ENCODE results near the gene SIAH2. TPM values are rescaled to one million over a fixed set of nuclear protein-coding genes. Genes with fewer than 3 reads are reported as not detected.

SIAH2 gene
- polyA plus RNA-seq, 3 donors from 2014 or later: 22.7 to 29.1 (median 25.5) TPM

GRCh38 chr3:150729682-150730360 lies 33.1 kb downstream of the SIAH2 start:
- Mint-ChIP-seq H3K27ac (no peak overlapping the region), H3K27me3 (ENCODE audit: low read depth in 3 of 3) (no peaks in the 10 kb centered on the region), H3K36me3 (peaks cover 5 to 8% (median 6%) of the 10 kb centered on the region in 3 donors), H3K4me3 (no peak overlapping the region), H3K9me3 (no peaks in the 10 kb centered on the region), H3K4me1 (no peaks in the 10 kb centered on the region)
- DNase-seq: no peak

- Mint-ChIP-seq H3K27me3 (ENCODE audit: low read depth in 3 of 3) (no peaks in the 10 kb centered on the region), H3K36me3 (peaks cover 5 to 8% (median 6%) of the 10 kb centered on the region in 3 donors), H3K4me3 (no peak overlapping the region), H3K4me1 (no peaks in the 10 kb centered on the region), H3K27ac (no peak overlapping the region), H3K9me3 (no peaks in the 10 kb centered on the region)
- DNase-seq: no peak
Observed at GRCh38 chr3:150727653-150728502, 35.1 kb downstream of the SIAH2 start.

GRCh38 chr3:150725548-150725947 lies 37.4 kb downstream of the SIAH2 start:
- H3K36me3 Mint-ChIP-seq: peaks cover 0 to 8% (median 5%) of the 10 kb centered on the region in 3 donors
- no peak for DNase-seq
- no peaks in the 10 kb centered on the region for H3K27me3 Mint-ChIP-seq (ENCODE audit: low read depth in 3 of 3)
- no peak overlapping the region for H3K27ac Mint-ChIP-seq
- H3K4me3 Mint-ChIP-seq: no peak overlapping the region
- no peaks in the 10 kb centered on the region for H3K9me3 Mint-ChIP-seq
- peaks cover 5 to 7% of the 10 kb centered on the region in 2 donors for H3K4me1 Mint-ChIP-seq

DNA sequence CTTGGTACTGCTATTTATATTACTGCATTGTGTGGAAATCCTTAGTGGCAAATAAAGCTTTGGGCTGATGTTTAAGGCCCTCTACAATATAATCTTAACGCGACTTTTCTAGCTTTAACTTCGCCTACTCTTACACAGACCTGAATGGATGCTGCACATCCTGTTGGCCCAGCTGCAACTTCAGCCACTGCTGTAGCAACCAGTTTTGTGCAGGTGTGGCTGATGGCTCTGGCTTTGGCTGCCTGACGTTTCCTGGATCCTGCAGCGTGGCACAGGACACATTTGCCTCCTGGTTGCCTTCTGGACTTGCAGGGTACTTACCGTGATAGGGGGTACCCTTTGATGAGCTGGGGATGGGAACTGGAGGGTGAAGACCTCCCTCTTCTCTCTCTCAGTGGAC lies 39.0 kb downstream of the SIAH2 start:
- Mint-ChIP-seq H3K27ac (no peak overlapping the region), H3K4me3 (no peak overlapping the region), H3K4me1 (peaks cover 5 to 7% of the 10 kb centered on the region in 2 donors), H3K27me3 (ENCODE audit: low read depth in 3 of 3) (no peaks in the 10 kb centered on the region), H3K36me3 (peaks cover 5 to 9% (median 8%) of the 10 kb centered on the region in 3 donors), H3K9me3 (no peaks in the 10 kb centered on the region)
- no peak for DNase-seq

GRCh38 chr3:150722267-150722666 lies 40.7 kb downstream of the SIAH2 start:
- Mint-ChIP-seq H3K36me3 (peaks cover 5 to 9% (median 8%) of the 10 kb centered on the region in 3 donors), H3K9me3 (no peaks in the 10 kb centered on the region)
- DNase-seq: no peak

GRCh38 chr3:150721285-150722130 lies 41.5 kb downstream of the SIAH2 start:
- Mint-ChIP-seq H3K27me3 (ENCODE audit: low read depth in 3 of 3) (no peaks in the 10 kb centered on the region), H3K9me3 (no peaks in the 10 kb centered on the region), H3K4me3 (no peak overlapping the region), H3K36me3 (peaks cover 5 to 8% (median 6%) of the 10 kb centered on the region in 3 donors), H3K27ac (no peak overlapping the region), H3K4me1 (peaks cover 5 to 7% of the 10 kb centered on the region in 2 donors)
- DNase-seq: peak; percentile 58 to 69 (median 63)

More at GRCh38 chr3:150722267-150722666, 40.7 kb downstream of the SIAH2 start:
- no peaks in the 10 kb centered on the region for H3K27me3 Mint-ChIP-seq (ENCODE audit: low read depth in 3 of 3)
- H3K27ac Mint-ChIP-seq: no peak overlapping the region
- no peak overlapping the region for H3K4me3 Mint-ChIP-seq
- H3K4me1 Mint-ChIP-seq: peaks cover 5 to 7% of the 10 kb centered on the region in 2 donors

- Mint-ChIP-seq H3K4me1 (peaks cover 5 to 7% of the 10 kb centered on the region in 2 donors), H3K27me3 (ENCODE audit: low read depth in 3 of 3) (peaks cover 0 to under 1% (median 0%) of the 10 kb centered on the region in 3 donors), H3K4me3 (no peak overlapping the region), H3K9me3 (peaks cover 0 to 2% (median 0%) of the 10 kb centered on the region in 6 donors), H3K36me3 (peaks cover 5 to 9% (median 5%) of the 10 kb centered on the region in 3 donors), H3K27ac (no peak overlapping the region)
- DNase-seq: no peak
Observed at GRCh38 chr3:150720444-150720843, 42.5 kb downstream of the SIAH2 start.

DNA sequence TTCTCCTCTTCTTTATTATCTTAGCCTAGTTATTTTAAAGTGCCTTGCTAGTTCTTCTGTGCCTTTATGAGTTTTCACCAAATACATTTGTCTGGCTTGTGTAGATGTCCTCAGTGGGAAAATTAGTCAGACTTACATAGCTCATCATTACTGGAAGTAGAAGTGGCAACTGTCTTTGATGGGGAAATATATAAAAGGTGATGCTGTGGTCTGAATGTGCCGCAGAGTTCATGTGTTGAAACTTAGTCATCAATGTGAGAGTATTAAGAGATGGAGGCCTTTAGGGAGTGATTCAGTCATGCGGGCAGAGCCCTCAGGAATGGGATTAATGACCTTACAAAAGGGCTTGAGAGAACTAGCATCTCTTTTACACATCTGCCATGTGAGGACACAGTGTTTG lies 52.9 kb downstream of the SIAH2 start:
- Mint-ChIP-seq H3K4me3 (no peak overlapping the region), H3K9me3 (peaks cover 0 to 18% (median 7%) of the 10 kb centered on the region in 6 donors), H3K36me3 (peaks cover 46 to 75% (median 71%) of the 10 kb centered on the region in 3 donors), H3K27me3 (ENCODE audit: low read depth in 3 of 3) (peaks cover 0 to 5% (median 0%) of the 10 kb centered on the region in 3 donors), H3K4me1 (peaks cover 10 to 13% of the 10 kb centered on the region in 2 donors), H3K27ac (no peak overlapping the region)
- no peak for DNase-seq

DNA sequence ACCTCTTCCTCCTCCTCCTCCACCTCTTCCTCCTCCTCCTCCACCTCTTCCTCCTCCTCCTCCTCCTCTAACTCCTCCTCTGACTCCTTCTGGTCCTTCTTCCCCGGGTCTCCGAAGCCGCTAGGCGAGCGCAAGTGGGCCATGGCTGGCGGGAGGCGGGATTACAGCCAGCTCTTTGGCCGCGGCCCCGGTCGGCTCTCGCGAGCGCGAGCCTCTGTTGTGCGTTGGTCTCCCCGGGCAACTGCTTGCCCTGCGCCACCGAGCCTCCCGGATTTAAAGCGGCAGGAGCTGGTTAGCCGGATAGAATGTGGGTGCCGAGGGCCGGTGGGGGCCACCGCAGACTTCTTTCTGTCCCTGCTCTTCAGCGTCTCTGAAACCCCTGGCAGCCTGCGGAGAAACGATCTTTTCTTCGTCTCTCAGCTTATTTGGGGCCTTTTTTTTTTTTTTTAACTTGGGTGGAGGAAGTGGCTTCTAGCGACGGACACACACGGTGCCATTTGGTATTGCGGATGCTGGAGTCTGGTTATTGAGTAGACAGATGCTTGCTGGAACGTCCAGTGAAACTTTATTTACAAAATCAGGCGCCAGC lies 59.1 kb downstream of the SIAH2 start, which contains the start of gene ERICH6:
Gene ERICH6 (minus strand): TSS at position 165 of the 589 bp plus-strand sequence. CDS start 22 bp downstream, at position 143.
- peak; percentile 90 to 92 (median 91) for DNase-seq
- Mint-ChIP-seq H3K36me3 (peaks cover 16 to 20% (median 19%) of the 10 kb centered on the region in 3 donors), H3K4me1 (peaks cover 32 to 39% of the 10 kb centered on the region in 2 donors), H3K27me3 (ENCODE audit: low read depth in 3 of 3) (peaks cover 5 to 16% (median 13%) of the 10 kb centered on the region in 3 donors), H3K9me3 (no peaks in the 10 kb centered on the region), H3K4me3 (peak within 1 kb of the TSS; percentile 92 to 99 (median 96)), H3K27ac (peak within 1 kb of the TSS; percentile 96 to 100 (median 98))

DNA sequence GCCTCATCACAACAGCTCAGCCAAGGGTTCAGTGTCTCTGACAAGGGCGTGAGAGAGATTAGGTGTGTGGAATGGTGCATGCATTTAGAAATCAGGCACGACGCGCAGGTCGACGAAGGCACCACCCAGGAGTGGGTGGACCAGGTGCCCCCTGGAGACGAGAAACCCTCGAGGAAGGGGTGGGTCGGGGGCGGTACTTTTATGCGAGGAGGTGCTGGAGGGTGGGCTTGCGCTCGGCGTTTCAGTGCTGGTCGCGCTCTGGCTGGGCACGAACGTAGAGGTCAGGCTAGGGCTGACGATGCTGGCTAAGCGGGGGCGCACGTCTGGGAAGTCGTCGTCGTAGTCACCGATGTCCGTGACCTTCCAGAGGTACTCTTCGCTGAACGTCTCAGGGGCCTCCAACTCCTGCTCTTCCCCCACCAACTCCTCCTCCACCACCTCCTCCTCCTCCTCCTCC lies 59.6 kb downstream of the SIAH2 start:
- peak in 1 of 3 donors; percentile 63 for DNase-seq
- peaks cover 11 to 15% (median 14%) of the 10 kb centered on the region in 3 donors for H3K36me3 Mint-ChIP-seq
- H3K9me3 Mint-ChIP-seq: no peaks in the 10 kb centered on the region
- H3K4me3 Mint-ChIP-seq: peak overlapping the region; percentile 92 to 99 (median 96)
- peak overlapping the region; percentile 96 to 100 (median 98) for H3K27ac Mint-ChIP-seq
- peaks cover 32 to 39% of the 10 kb centered on the region in 2 donors for H3K4me1 Mint-ChIP-seq
- peaks cover 5 to 16% (median 13%) of the 10 kb centered on the region in 3 donors for H3K27me3 Mint-ChIP-seq (ENCODE audit: low read depth in 3 of 3)

DNA sequence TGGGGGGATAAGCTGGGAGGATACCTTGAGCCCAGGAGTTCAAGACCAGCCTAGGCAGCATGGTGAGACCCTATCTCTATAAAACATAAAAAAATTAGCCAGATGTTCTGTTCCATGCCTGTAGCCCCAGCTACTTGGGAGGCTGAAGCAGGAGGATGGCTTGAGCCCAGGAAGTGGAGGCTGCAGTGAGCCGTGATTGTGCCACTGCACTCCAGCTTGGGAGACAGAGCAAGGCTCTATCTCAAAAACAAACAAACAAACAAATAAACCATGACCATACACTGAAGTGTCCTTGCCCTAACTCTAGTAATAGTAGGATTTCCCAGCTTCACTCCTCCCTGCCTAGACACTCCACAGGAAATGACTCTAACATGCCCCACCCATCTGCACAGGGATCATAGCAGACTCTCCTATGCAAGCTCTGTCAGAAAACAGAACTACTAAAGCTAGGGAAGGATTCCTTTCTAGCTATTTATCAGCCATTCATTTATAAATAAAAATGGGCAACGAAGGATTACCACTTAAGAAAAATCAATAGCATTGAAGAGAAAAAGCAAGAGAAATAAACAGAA lies 63.8 kb downstream of the SIAH2 start:
- Mint-ChIP-seq H3K27me3 (ENCODE audit: low read depth in 3 of 3) (peaks cover 6 to 18% (median 15%) of the 10 kb centered on the region in 3 donors), H3K27ac (no peak overlapping the region), H3K9me3 (no peaks in the 10 kb centered on the region), H3K4me1 (peaks cover 18 to 21% of the 10 kb centered on the region in 2 donors), H3K36me3 (peaks cover 0 to 4% (median 0%) of the 10 kb centered on the region in 3 donors), H3K4me3 (no peak overlapping the region)
- no peak for DNase-seq

- H3K27ac Mint-ChIP-seq: no peak overlapping the region
- H3K4me1 Mint-ChIP-seq: peaks cover 6 to 10% of the 10 kb centered on the region in 2 donors
- DNase-seq: no peak
- no peak overlapping the region for H3K4me3 Mint-ChIP-seq
- peaks cover 0 to 4% (median 0%) of the 10 kb centered on the region in 3 donors for H3K36me3 Mint-ChIP-seq
- H3K9me3 Mint-ChIP-seq: peaks cover 0 to 1% (median 0%) of the 10 kb centered on the region in 6 donors
- H3K27me3 Mint-ChIP-seq (ENCODE audit: low read depth in 3 of 3): peaks cover 2 to 6% (median 3%) of the 10 kb centered on the region in 3 donors
Observed at GRCh38 chr3:150697646-150698045, 65.3 kb downstream of the SIAH2 start.

All from immature natural killer cell (primary cell).